Occipital lobe (tissue), 2 donors: ENCODE measurements around the gene SLC18A3. TPM values are rescaled to one million over a fixed set of nuclear protein-coding genes. Genes with fewer than 3 reads are reported as not detected.
A peak's percentile ranks its signal among the peaks of the same experiment; 100 is the strongest.

Source experiments
- DNase-seq: peaks from one replicate; lab custom pipeline; 2025; lab: John Stamatoyannopoulos, UW
- total RNA-seq: library from RNA; depleted of rRNA; stranded (reverse); fragments of >200 nt; gene quantifications from one replicate; pipeline ENCODE4 v1.2.3, GENCODE V29; 2014

The SLC18A3 gene
- not detected for total RNA-seq

DNA sequence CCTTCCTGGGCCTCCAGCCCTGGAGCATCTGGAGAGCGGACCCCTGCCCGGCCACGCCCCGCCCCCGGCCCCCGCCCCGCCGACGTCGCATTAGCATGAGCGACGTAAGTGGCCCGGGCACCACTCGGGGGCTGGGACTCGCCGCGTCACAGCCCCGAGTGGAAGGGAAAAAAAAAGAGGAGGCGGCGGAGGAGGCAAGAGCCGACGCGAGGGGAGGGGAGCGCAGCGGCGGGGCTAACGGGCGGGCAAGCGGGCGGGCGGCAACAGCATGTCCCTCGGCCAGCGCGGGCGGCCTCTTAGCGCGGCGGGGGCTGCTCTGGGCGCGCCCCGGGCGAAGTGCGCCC, at the start of gene SLC18A3:
TSS of gene SLC18A3 (plus strand) at position 197 of the 344 bp plus-strand sequence. CDS start 431 bp downstream, outside the sequence.
- DNase-seq = no peak

DNA sequence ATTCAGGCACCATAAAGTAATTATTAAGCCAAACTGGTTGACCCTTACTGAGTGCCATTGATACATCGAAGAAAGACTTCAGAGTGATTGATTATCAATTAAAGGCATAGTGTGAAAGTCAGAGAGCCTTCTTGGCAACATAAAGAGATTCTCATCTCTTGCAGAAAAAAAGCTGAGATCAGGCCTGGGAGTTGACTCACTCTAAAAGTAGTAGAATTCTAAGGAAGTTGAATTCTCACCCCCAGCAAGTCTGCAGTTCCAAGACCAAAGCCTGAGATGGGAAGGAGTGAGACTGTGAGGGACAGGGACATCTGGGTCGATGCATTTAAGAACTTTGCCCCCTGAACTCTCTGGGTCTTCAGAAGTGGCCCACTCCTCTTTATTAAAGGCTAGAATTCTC, 49.6 kb upstream of the SLC18A3 start:
- DNase-seq = no peak

GRCh38 chr10:49562893-49563292, 47.2 kb upstream of the SLC18A3 start:
- DNase-seq = no peak

GRCh38 chr10:49564461-49565009, 45.6 kb upstream of the SLC18A3 start:
- DNase-seq = no peak

GRCh38 chr10:49567810-49568209, 42.3 kb upstream of the SLC18A3 start:
- no peak for DNase-seq

DNA sequence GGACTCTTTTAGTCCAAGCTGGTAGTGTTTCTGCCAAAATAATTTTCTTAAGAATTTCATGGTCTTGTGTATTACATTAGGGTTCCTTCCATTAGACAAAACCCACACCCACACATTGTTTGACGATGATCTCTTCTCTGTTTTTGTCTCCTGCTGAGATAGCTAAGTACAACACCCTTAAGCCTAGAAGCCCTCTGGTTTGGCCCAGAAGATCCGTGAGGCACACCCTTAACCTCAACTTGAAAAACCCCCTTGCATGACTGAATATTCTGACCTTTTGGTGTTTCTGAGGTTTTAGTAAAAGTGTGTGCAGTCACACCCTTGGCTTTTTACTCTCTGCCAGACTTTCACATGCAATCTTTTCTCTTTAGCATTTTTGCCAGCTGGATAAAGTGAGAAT, 41.9 kb upstream of the SLC18A3 start:
- no peak for DNase-seq

DNA sequence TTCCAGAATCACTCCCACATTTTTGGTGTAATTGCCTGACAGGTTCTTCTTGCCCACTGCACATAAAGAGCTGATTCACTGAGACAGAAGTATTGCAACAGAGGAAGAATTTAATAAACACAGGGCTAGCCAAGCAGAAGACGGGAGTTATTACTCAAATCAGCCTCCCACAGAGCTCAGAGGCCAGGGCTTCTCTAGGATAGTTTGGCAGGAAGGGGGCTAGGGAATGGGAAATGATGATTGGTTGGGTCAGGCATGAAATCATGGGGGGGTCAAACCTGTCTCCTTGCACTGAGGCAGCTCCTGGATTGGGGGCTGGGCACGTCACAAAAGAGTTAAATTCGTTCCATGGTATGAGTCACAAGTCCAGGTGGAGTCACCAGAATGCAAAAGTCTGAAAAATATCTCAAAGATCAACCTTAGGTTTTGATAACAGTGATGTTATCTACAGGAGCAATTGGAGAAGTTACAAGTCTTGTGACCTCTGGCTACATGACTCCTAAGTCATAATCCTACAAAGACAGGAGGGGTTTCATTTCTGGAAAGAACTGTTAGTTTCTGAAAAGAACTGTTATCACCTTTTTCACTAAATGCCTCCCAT, 41.0 kb upstream of the SLC18A3 start:
- no peak for DNase-seq

DNA sequence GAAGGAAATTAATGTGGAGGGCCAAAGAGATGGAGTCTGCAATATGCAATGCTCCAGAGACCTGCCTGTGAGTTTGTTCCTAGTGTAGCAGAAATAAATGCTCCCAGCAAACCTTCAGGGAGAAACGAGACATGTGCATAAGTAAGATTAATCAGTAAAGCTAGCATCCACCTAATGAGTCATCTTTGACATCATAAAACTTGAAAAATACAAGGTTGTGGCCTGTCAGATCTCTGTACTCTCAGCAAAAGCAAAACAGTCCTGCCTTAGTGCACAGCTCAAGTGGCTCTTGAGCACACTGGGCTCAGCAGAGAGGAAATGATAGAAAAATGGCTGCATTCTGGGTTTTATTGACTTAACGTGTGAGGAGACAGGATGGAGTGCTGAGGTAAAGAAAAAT, 38.7 kb upstream of the SLC18A3 start:
- no peak for DNase-seq

- no peak for DNase-seq
These were observed 37.5 kb upstream of the SLC18A3 start for GRCh38 chr10:49572594-49573114.

GRCh38 chr10:49575489-49576072, 34.5 kb upstream of the SLC18A3 start:
- no peak for DNase-seq

GRCh38 chr10:49577182-49577925, 32.8 kb upstream of the SLC18A3 start:
- no peak for DNase-seq

GRCh38 chr10:49578392-49578791, 31.7 kb upstream of the SLC18A3 start:
- no peak for DNase-seq

GRCh38 chr10:49579621-49580020, 30.5 kb upstream of the SLC18A3 start:
- no peak for DNase-seq

DNA sequence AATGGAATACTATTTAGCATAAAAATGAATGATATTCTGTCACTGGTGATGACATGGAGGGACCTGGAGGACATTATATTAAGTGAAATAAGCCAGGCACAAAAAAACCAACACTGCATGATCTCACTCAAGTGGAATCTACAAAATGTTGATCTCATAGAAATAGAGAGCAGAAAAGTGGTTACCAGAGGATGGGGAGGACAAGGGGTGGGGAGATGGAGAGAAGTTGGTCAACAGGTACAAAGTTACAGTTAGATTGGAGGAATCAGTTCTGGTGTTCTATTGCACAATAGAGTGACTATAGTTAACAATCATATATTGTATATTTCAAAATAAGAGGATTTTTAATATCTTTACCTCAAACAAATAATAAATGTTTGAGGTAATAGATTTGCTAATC, 24.7 kb upstream of the SLC18A3 start:
- no peak for DNase-seq

GRCh38 chr10:49587981-49588380, 22.1 kb upstream of the SLC18A3 start:
- no peak for DNase-seq

DNA sequence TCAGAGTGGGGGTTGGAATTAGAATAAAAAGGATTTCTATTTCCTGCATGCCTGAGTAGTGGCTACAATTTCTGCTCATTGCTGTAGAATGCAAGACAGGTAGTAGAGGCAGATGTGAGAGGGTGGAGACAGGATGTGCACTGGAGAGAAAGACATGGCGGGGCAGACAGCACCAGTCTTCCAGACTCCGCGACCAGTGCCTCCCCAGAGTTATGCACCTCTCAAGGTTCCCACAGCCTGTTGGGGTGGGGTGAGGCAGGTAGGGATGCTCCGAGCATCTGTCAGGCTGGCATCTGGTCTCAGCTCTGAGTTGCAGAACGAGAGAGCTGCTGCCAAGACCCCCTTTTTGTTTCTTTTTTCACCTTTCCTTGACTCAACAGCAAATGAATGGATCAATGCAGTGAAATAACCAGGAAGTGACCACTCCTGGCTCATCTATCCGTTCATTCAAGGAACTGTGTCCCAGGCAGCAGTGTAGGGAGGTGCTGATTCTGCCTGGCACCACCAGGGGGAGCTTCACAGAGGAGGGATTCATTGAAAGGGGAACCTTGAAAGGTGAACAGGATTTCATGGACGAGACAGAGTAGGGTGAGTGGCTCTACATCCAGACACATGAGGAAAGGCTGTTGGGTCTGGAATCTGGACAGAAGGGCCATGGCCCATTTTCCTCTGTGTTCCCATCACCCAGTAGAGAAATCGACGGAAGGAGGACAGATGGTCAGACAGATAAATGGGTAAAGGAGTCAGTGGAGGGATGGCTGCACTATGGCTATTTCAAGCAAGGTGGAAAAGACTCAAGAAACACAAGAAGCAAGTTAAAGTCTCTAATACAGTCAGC, 17.2 kb upstream of the SLC18A3 start:
- DNase-seq = no peak

- DNase-seq = no peak
These were observed 16.6 kb upstream of the SLC18A3 start for GRCh38 chr10:49593564-49593875.

- no peak for DNase-seq
These were observed 16.1 kb upstream of the SLC18A3 start for GRCh38 chr10:49593998-49594397.

- DNase-seq = peak; percentile 17
These were observed 15.5 kb upstream of the SLC18A3 start for GRCh38 chr10:49594594-49594993.

DNA sequence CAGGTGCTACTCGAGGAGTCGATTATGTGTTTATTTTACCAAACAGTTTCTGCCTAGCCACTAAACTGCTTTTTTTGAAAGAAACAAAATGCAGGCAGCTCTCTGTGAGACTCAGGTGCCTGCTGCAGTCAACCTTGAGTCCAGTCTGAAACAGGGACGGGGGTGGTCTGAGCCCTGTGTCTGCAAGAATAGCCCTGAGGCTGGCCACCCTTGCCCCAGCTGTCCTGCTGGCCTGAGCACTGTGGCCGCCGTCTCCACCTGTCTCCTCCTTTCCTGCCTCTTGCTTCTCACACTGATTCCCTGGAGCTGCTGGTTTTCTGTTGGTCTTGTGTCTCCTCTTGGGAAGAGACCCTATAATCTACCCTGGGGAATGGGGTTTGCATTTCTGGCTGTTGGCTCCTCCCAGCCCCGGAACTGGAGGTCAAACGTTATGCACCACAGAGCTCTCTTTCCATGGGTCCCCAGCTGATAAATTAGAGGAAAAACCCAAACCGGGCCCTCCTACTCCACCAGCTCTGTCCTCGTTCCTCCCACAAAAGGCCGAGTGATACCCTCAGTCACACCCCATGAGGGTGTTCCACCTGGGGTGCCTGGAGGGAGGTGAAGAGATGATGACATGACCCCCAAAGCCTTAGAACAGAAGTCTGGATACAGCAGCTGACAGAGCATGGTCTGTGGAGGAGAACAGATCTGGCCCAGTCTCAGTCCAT, 15.0 kb upstream of the SLC18A3 start:
- no peak for DNase-seq
